IMR-90 (cell line): ENCODE results near the gene HIGD2B.
"Not testable (repeated sequence)": the region's sequence is repeated elsewhere in the genome, so short reads cannot be mapped to it uniquely, and the experiment has no call there.

Experiments
- TF ChIP-seq, protein P1 (sequence below): conservative IDR thresholded peaks from 2 replicates; pipeline ENCODE4 v1.5.1; 2012; ENCODE audit warnings: mild to moderate bottlenecking, low read depth, low read length, improper control_type of control experiment
- TF ChIP-seq, protein P2 (sequence below): fragments of 150-350 bp; IDR thresholded peaks from 2 replicates; pipeline ENCODE4 v1.6.1; 2016; ENCODE audit warnings: low read depth, mild to moderate bottlenecking, low read length, moderate library complexity, borderline replicate concordance

DNA sequence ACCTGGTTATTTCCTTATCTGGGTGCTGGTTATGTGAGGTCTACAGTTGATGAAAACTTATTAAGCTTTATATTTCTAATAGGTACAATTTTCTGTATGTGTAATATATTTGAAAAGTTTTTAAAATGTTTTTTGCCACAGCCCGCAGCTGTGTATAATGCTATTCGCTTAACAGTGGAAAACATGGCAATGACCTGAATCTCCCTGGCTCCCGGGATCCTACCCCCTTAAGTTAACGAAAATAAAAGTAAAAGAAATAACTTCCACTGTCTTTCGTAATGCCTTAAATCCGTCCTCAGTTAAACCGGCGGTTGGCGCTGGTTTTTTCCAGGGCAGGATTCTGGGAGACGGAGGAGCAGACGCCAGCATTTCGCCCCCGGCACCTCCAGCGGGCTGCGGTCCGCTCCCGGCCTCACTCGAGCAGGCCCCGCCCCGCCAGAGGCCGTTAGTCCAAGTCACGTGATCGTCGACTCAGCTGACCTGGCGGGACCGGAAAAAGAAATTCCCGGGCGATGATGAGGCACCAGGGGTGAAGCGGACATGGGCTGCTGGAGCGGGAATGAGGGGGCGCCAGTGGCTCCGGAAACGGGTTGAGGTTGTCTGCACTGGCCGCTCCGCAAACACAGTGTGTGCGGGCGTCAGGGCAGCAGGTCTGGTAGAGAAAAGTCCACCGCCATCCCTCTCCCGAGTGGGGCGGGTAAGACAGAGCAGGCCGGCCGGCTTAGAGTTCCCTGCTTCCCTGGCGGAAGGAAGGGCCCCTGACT lies 49.3 kb downstream of the HIGD2B start:
- TF ChIP-seq, protein P1, sequence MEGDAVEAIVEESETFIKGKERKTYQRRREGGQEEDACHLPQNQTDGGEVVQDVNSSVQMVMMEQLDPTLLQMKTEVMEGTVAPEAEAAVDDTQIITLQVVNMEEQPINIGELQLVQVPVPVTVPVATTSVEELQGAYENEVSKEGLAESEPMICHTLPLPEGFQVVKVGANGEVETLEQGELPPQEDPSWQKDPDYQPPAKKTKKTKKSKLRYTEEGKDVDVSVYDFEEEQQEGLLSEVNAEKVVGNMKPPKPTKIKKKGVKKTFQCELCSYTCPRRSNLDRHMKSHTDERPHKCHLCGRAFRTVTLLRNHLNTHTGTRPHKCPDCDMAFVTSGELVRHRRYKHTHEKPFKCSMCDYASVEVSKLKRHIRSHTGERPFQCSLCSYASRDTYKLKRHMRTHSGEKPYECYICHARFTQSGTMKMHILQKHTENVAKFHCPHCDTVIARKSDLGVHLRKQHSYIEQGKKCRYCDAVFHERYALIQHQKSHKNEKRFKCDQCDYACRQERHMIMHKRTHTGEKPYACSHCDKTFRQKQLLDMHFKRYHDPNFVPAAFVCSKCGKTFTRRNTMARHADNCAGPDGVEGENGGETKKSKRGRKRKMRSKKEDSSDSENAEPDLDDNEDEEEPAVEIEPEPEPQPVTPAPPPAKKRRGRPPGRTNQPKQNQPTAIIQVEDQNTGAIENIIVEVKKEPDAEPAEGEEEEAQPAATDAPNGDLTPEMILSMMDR: not testable (repeated sequence)
- TF ChIP-seq, protein P2, sequence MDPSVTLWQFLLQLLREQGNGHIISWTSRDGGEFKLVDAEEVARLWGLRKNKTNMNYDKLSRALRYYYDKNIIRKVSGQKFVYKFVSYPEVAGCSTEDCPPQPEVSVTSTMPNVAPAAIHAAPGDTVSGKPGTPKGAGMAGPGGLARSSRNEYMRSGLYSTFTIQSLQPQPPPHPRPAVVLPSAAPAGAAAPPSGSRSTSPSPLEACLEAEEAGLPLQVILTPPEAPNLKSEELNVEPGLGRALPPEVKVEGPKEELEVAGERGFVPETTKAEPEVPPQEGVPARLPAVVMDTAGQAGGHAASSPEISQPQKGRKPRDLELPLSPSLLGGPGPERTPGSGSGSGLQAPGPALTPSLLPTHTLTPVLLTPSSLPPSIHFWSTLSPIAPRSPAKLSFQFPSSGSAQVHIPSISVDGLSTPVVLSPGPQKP: not testable (repeated sequence)
